ENCODE results near the gene SRSF6.

DNA sequence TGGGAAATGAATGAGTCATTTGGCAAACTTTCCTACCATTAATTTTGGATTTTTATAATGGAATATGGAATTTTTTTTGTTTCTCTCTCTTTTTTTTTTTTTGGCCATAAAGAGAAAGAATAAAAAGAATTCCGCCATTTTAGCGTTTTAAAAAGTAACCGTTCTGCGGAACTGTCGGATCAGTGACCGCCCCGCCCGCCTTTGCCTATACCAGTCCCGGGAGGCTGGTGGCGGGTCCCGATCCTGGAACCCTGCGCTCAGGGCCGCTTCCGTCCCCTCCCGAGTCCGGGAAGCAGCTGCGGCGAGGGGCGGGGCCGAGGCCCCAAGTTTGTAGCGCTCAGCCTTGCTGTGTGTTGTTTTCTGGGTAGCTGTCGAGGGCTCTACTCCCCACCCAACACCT, 50.4 kb downstream of the SRSF6 start:
- TF ChIP-seq, protein P1, sequence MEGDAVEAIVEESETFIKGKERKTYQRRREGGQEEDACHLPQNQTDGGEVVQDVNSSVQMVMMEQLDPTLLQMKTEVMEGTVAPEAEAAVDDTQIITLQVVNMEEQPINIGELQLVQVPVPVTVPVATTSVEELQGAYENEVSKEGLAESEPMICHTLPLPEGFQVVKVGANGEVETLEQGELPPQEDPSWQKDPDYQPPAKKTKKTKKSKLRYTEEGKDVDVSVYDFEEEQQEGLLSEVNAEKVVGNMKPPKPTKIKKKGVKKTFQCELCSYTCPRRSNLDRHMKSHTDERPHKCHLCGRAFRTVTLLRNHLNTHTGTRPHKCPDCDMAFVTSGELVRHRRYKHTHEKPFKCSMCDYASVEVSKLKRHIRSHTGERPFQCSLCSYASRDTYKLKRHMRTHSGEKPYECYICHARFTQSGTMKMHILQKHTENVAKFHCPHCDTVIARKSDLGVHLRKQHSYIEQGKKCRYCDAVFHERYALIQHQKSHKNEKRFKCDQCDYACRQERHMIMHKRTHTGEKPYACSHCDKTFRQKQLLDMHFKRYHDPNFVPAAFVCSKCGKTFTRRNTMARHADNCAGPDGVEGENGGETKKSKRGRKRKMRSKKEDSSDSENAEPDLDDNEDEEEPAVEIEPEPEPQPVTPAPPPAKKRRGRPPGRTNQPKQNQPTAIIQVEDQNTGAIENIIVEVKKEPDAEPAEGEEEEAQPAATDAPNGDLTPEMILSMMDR (conservative IDR thresholded peaks at IDR 0.05) = no peak
- no peak for TF ChIP-seq ZFX (IDR thresholded peaks at IDR 0.05)

All from C4-2B (cell line).